ENCODE measurements around the gene MTR.

Gene MTR

GRCh38 chr1:236821091-236821627, 26.1 kb downstream of the MTR start (continued):
- TF ChIP-seq RARB (CRISPR knock-in tag; IDR thresholded peaks at IDR 0.05) = no peak
- no peak for TF ChIP-seq BACH2 (CRISPR knock-in tag; IDR thresholded peaks at IDR 0.05; ENCODE audit: borderline replicate concordance)
- no peak for TF ChIP-seq POU6F1 (CRISPR knock-in tag; IDR thresholded peaks at IDR 0.05; ENCODE audit: borderline replicate concordance, low read depth)
- TF ChIP-seq ZFP30 (CRISPR knock-in tag; IDR thresholded peaks at IDR 0.05) = no peak
- TF ChIP-seq ZC3H10 (CRISPR knock-in tag; IDR thresholded peaks at IDR 0.05) = no peak
- no peak for TF ChIP-seq CREB5 (CRISPR knock-in tag; IDR thresholded peaks at IDR 0.05; ENCODE audit: low read depth)
- TF ChIP-seq GLIS3 (CRISPR knock-in tag; IDR thresholded peaks at IDR 0.05) = no peak

DNA sequence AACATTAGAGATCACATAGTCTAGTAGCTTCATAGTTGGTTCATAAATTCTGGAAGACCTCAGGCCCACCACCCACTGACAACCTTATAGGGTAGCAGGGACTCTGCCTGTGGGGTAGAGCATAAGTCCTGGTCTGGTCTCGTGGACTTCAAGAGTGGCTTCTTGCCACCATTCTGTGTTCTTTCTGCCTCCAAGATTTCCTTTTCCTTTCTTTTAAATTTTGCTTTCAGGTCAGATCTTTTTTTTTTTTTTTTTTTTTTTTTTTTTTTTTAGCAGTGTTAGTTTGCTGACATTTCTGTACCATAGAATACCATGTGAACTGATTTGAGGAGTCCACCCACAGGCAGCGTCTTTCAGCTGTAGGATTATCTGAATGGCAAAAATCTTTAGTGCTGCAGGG, 28.5 kb downstream of the MTR start:
- no peak for ATAC-seq
- TF ChIP-seq CREB5 (CRISPR knock-in tag; IDR thresholded peaks at IDR 0.05; ENCODE audit: low read depth) = no peak
- TF ChIP-seq, protein P1, sequence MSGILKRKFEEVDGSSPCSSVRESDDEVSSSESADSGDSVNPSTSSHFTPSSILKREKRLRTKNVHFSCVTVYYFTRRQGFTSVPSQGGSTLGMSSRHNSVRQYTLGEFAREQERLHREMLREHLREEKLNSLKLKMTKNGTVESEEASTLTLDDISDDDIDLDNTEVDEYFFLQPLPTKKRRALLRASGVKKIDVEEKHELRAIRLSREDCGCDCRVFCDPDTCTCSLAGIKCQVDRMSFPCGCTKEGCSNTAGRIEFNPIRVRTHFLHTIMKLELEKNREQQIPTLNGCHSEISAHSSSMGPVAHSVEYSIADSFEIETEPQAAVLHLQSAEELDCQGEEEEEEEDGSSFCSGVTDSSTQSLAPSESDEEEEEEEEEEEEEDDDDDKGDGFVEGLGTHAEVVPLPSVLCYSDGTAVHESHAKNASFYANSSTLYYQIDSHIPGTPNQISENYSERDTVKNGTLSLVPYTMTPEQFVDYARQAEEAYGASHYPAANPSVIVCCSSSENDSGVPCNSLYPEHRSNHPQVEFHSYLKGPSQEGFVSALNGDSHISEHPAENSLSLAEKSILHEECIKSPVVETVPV (CRISPR knock-in tag; IDR thresholded peaks at IDR 0.05) = no peak

DNA sequence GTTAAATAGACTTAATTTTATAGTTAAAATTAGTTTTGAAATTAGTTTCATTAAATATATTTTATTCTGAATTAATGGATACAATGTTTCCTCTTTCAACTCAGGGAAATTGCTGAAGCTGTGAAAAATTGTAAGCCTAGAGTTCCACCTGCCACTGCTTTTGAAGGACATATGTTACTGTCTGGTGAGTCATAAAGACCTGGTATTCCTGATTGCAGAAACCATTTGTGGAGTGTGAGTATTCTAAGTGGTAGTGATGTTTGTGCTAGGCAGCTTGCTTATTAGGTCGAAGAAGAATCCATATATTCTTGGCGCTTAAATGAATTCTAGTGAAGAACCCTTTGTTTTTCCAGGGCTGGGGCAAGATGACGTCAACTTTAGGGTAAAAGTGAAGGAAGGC, 34.0 kb downstream of the MTR start:
- no peak for ATAC-seq
- TF ChIP-seq ZNF70 (CRISPR knock-in tag; IDR thresholded peaks at IDR 0.05) (no peak), ESRRG (CRISPR knock-in tag; IDR thresholded peaks at IDR 0.05) (no peak), ISL1 (CRISPR knock-in tag; IDR thresholded peaks at IDR 0.05) (no peak), ZNF565 (CRISPR knock-in tag; conservative IDR thresholded peaks at IDR 0.05; ENCODE audit: low read depth) (no peak), BACH2 (CRISPR knock-in tag; IDR thresholded peaks at IDR 0.05; ENCODE audit: borderline replicate concordance) (no peak), OSR1 (CRISPR knock-in tag; IDR thresholded peaks at IDR 0.05) (no peak), ZNF8 (CRISPR knock-in tag; IDR thresholded peaks at IDR 0.05) (no peak), ZFP3 (CRISPR knock-in tag; IDR thresholded peaks at IDR 0.05) (no peak), TOX (CRISPR knock-in tag; IDR thresholded peaks at IDR 0.05; ENCODE audit: borderline replicate concordance) (no peak), CREB5 (CRISPR knock-in tag; IDR thresholded peaks at IDR 0.05; ENCODE audit: low read depth) (no peak), CSDC2 (CRISPR knock-in tag; IDR thresholded peaks at IDR 0.05) (no peak), GLIS3 (CRISPR knock-in tag; IDR thresholded peaks at IDR 0.05) (no peak), ZFP30 (CRISPR knock-in tag; IDR thresholded peaks at IDR 0.05) (no peak), POU6F1 (CRISPR knock-in tag; IDR thresholded peaks at IDR 0.05; ENCODE audit: borderline replicate concordance, low read depth) (no peak), ARNTL (CRISPR knock-in tag; IDR thresholded peaks at IDR 0.05; ENCODE audit: borderline replicate concordance, low read depth) (no peak)
- TF ChIP-seq, protein P2, sequence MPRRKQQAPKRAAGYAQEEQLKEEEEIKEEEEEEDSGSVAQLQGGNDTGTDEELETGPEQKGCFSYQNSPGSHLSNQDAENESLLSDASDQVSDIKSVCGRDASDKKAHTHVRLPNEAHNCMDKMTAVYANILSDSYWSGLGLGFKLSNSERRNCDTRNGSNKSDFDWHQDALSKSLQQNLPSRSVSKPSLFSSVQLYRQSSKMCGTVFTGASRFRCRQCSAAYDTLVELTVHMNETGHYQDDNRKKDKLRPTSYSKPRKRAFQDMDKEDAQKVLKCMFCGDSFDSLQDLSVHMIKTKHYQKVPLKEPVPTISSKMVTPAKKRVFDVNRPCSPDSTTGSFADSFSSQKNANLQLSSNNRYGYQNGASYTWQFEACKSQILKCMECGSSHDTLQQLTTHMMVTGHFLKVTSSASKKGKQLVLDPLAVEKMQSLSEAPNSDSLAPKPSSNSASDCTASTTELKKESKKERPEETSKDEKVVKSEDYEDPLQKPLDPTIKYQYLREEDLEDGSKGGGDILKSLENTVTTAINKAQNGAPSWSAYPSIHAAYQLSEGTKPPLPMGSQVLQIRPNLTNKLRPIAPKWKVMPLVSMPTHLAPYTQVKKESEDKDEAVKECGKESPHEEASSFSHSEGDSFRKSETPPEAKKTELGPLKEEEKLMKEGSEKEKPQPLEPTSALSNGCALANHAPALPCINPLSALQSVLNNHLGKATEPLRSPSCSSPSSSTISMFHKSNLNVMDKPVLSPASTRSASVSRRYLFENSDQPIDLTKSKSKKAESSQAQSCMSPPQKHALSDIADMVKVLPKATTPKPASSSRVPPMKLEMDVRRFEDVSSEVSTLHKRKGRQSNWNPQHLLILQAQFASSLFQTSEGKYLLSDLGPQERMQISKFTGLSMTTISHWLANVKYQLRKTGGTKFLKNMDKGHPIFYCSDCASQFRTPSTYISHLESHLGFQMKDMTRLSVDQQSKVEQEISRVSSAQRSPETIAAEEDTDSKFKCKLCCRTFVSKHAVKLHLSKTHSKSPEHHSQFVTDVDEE (CRISPR knock-in tag; IDR thresholded peaks at IDR 0.05) = no peak
- TF ChIP-seq, protein P1 (CRISPR knock-in tag; IDR thresholded peaks at IDR 0.05) = no peak
- TF ChIP-seq, protein P3, sequence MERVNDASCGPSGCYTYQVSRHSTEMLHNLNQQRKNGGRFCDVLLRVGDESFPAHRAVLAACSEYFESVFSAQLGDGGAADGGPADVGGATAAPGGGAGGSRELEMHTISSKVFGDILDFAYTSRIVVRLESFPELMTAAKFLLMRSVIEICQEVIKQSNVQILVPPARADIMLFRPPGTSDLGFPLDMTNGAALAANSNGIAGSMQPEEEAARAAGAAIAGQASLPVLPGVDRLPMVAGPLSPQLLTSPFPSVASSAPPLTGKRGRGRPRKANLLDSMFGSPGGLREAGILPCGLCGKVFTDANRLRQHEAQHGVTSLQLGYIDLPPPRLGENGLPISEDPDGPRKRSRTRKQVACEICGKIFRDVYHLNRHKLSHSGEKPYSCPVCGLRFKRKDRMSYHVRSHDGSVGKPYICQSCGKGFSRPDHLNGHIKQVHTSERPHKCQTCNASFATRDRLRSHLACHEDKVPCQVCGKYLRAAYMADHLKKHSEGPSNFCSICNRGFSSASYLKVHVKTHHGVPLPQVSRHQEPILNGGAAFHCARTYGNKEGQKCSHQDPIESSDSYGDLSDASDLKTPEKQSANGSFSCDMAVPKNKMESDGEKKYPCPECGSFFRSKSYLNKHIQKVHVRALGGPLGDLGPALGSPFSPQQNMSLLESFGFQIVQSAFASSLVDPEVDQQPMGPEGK (CRISPR knock-in tag; IDR thresholded peaks at IDR 0.05; ENCODE audit: borderline replicate concordance) = no peak

Data from SK-N-SH treated with all-trans-retinoic acid at 6 μM for 48 hours (cell line).